GM10248 (cell line): ENCODE data around the gene WASF2.

Source experiments
- CTCF ChIA-PET: fragments of 300-600 bp; sonication (Branson Sonifier 250); formaldehyde crosslinking; extraction: SDS; loops from one replicate; lab custom pipeline; 2021; ENCODE audit warnings: antibody characterized with exemption; lab: Yijun Ruan, JAX
- POLR2A ChIA-PET: fragments of 350-650 bp; sonication (Branson Sonifier 250); formaldehyde crosslinking; extraction: SDS; loops from one replicate; lab custom pipeline; 2020; ENCODE audit warnings: antibody characterized with exemption; lab: Yijun Ruan, JAX
- DNase-seq: peaks from one replicate; pipeline ENCODE4 v3.0.0; 2012; ENCODE audit errors: extremely low spot score
- TF ChIP-seq, protein P1 (sequence below): IDR thresholded peaks from 2 replicates; pipeline ENCODE4 v1.5.1; 2012; ENCODE audit warnings: mild to moderate bottlenecking, low read depth; ENCODE audit errors: extremely low read depth, missing control alignments, control extremely low read depth

The WASF2 gene

GRCh38 chr1:27429029-27429425 is 60.9 kb downstream of the WASF2 start:
- CTCF ChIA-PET: interaction anchor here (0.7 to 10.7 kb wide), 14 partner anchors 8 to 240 kb away, joined by 3 to 66 read pairs (median 5); partner anchors contain the start of gene WASF2
- TF ChIP-seq, protein P1, sequence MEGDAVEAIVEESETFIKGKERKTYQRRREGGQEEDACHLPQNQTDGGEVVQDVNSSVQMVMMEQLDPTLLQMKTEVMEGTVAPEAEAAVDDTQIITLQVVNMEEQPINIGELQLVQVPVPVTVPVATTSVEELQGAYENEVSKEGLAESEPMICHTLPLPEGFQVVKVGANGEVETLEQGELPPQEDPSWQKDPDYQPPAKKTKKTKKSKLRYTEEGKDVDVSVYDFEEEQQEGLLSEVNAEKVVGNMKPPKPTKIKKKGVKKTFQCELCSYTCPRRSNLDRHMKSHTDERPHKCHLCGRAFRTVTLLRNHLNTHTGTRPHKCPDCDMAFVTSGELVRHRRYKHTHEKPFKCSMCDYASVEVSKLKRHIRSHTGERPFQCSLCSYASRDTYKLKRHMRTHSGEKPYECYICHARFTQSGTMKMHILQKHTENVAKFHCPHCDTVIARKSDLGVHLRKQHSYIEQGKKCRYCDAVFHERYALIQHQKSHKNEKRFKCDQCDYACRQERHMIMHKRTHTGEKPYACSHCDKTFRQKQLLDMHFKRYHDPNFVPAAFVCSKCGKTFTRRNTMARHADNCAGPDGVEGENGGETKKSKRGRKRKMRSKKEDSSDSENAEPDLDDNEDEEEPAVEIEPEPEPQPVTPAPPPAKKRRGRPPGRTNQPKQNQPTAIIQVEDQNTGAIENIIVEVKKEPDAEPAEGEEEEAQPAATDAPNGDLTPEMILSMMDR: no peak
- POLR2A ChIA-PET: no interaction called here
- no peak for DNase-seq

- no peak for DNase-seq
- ChIA-PET CTCF (interaction anchor here (0.8 to 10.7 kb wide), 11 partner anchors 7 to 241 kb away, joined by 3 to 66 read pairs (median 4); partner anchors contain the start of gene WASF2), POLR2A (no interaction called here)
- TF ChIP-seq, protein P1: no peak
Measured at GRCh38 chr1:27428316-27429028, 61.5 kb downstream of the WASF2 start.

DNA sequence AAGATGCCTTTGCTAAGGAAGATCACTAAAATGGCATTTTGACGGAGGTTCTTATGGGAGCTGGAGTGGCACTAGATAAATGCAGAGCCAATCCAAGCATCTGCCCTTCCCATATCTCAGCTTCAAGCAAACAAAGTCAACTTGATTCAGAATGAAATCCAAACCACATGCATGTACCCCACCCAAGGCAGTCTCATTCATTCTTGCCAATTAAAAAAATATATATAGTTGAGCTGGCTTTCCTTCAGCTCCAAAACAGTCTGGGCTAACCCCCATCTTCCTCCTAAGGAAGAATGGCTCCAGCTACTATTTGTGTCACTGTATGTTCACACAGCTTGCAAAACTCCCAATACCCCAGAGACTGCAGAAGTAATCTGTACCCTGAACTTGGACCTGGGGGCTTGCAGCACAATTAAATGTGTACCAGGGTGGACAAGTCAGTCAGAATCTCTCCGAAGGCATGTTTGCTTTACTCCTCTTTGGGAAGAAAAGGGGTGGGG is 62.1 kb downstream of the WASF2 start:
- no peak for DNase-seq
- CTCF ChIA-PET: interaction anchor here (0.8 to 10.7 kb wide), 11 partner anchors 9 to 241 kb away, joined by 3 to 66 read pairs (median 4); partner anchors contain the start of gene WASF2
- TF ChIP-seq, protein P1: no peak
- POLR2A ChIA-PET: no interaction called here

DNA sequence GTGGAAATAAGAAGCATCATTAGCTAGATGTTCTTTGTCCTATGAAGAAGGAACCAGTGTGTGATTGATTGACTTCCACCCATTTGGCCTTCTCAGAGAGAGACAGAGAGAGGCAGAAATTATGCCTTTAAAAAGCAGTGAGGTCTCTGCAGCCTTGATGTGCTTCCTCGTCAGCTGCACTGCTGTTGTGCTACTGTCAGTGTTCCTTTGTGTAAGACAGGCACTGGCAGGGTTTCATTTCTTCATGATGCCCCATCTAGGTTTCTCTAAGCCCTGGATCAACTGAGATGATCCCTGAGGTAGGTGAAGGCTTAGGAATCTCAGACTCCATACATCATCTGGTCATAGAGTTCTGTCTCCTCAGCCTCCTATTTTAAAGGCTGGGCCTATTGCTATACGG is 62.6 kb downstream of the WASF2 start:
- TF ChIP-seq, protein P1: no peak
- CTCF ChIA-PET: interaction anchor here (0.8 to 10.7 kb wide), 8 partner anchors 8 to 242 kb away, joined by 3 to 66 read pairs (median 4); partner anchors contain the start of gene WASF2

DNA sequence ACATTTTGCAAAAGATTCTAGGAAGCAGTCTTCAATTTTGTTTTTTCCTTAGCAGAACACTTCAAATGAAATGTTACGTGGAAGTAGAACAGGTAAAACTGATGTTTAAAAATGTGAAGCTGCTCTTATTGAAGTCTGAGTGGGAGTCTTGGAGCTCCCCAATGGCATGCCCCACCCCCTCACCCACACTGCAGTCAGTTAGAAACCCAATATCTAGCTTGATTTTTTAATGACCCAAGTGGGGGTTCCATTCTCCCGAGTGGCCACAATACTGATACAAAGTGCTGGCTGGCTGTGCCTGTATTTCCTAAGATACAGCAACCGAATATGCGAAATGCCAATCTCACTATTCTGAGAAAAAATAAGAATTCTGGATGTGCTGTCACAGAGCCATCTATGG is 66.3 kb downstream of the WASF2 start:
- CTCF ChIA-PET: interaction anchor here (1.0 to 10.7 kb wide), 5 partner anchors 10 to 183 kb away, joined by 3 to 66 read pairs (median 5); no protein-coding TSS in a partner anchor
- TF ChIP-seq, protein P1: no peak
- DNase-seq: no peak
- POLR2A ChIA-PET: no interaction called here

More for the DNA sequence above, 62.6 kb downstream of the WASF2 start:
- POLR2A ChIA-PET: no interaction called here
- no peak for DNase-seq

DNA sequence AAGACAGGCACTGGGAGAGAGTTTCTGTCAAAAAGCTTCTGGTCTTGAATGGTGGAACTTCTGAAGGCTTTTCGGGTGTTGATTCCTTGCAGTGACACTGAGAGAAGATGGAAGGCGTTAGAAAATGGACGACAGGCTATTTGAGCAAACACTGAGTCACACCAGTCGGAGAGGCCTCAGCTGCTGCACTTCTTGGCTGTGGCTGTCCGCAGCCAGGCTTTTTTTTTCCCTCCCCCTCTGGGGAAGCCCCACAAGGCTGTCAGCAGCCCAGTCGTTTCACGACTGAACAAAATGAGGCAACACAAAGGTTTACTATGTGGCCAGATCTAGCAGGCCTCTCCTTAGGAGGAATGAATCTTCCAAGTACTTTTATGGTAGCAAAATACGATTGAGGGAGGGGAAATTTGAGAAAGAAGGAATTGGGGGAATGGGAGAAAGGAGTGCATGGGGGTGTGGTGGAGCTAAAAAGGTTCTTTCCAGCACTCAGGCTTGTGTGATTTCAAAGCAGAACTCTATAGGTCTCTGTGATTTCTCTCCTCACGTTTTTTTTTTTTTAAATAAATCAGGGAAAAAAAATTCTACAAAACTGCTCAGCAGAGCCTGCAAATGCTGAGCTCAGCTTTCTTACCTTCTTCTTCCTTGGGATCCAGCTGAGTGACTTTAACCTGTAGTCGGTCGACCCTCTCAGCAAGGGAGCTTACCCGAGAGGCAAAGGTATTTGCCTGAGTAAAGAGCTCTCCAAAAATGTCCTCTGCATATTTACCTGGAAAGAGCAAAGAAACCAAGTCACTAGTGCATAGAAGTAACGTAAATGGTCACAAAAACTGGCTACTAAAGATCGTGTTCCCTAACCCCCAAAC is 71.4 kb downstream of the WASF2 start:
- POLR2A ChIA-PET: no interaction called here
- DNase-seq: peak; percentile 83
- TF ChIP-seq, protein P1: no peak
- CTCF ChIA-PET: interaction anchor here (0.7 to 1.9 kb wide), 12 partner anchors 8 to 244 kb away, joined by 3 to 8 read pairs (median 4); partner anchors contain the start of gene AHDC1
